RWPE1 (cell line): ENCODE results near the gene SQOR.

ENCODE experiments used
- CTCF ChIA-PET: fragments of 350-600 bp; sonication (Branson Sonifier 250); formaldehyde crosslinking; extraction: SDS; loops from one replicate; lab custom pipeline; 2021; lab: Yijun Ruan, JAX
- POLR2A ChIA-PET: fragments of 400-600 bp; formaldehyde crosslinking; extraction: SDS; loops from one replicate; lab custom pipeline; 2020; ENCODE audit warnings: antibody characterized with exemption; ENCODE audit not compliant: low non-redundant PET; lab: Yijun Ruan, JAX
- DNase-seq: peaks from one replicate; pipeline ENCODE4 v3.0.0; 2012; ENCODE audit warnings: low spot score
- H3K27ac ChIP-seq: fragments of 450-650 bp; 2 replicates; pipeline ENCODE4 v1.5.1; 2017
- CTCF ChIP-seq: fragments of 450-650 bp; conservative IDR thresholded peaks from 2 replicates; pipeline ENCODE4 v1.5.1; 2017; ENCODE audit warnings: low read depth, mild to moderate bottlenecking

Gene SQOR

GRCh38 chr15:45705510-45706473, 71.0 kb downstream of the SQOR start:
- peak; percentile 77 for DNase-seq
- TF ChIP-seq CTCF, result peak; percentile 94
- ChIA-PET POLR2A (interaction anchor here (0.7 kb wide), 1 partner anchor 70 kb away, joined by 6 read pairs; no protein-coding TSS in a partner anchor), CTCF (interaction anchor here (0.6 to 1.1 kb wide), 18 partner anchors 9 to 1669 kb away, joined by 3 to 11 read pairs (median 3); no protein-coding TSS in a partner anchor)
- H3K27ac ChIP-seq, result no peak overlapping the region

- CTCF ChIA-PET, result no interaction called here
- H3K27ac ChIP-seq, result no peak overlapping the region
- no peak for TF ChIP-seq CTCF
- no peak for DNase-seq
- POLR2A ChIA-PET, result interaction anchor here (0.6 kb wide), 1 partner anchor 549 kb away, joined by 3 read pairs; no protein-coding TSS in a partner anchor
Measured at GRCh38 chr15:45710657-45711056, 75.8 kb downstream of the SQOR start.

- no peak overlapping the region for H3K27ac ChIP-seq
- TF ChIP-seq CTCF, result peak; percentile 93
- ChIA-PET CTCF (interaction anchor here (0.7 to 0.9 kb wide), 4 partner anchors 9 to 234 kb away, joined by 3 to 8 read pairs (median 3); no protein-coding TSS in a partner anchor), POLR2A (interaction anchor here (0.5 kb wide), 1 partner anchor 12 kb away, joined by 3 read pairs; no protein-coding TSS in a partner anchor)
- DNase-seq, result peak; percentile 41
Measured at GRCh38 chr15:45714590-45715488, 80.0 kb downstream of the SQOR start.

GRCh38 chr15:45715528-45715927, 80.7 kb downstream of the SQOR start:
- peak; percentile 20; the same call in 1 of the 2 replicates for TF ChIP-seq CTCF
- POLR2A ChIA-PET, result interaction anchor here (0.5 kb wide), 1 partner anchor 11 kb away, joined by 3 read pairs; no protein-coding TSS in a partner anchor
- CTCF ChIA-PET, result interaction anchor here (0.7 to 0.9 kb wide), 3 partner anchors 9 to 233 kb away, joined by 3 to 8 read pairs (median 3); no protein-coding TSS in a partner anchor

GRCh38 chr15:45719490-45719889, 84.7 kb downstream of the SQOR start:
- no peak overlapping the region for H3K27ac ChIP-seq
- CTCF ChIA-PET, result interaction anchor here (0.6 to 0.7 kb wide), 2 partner anchors 540 to 1593 kb away, joined by 8 read pairs; no protein-coding TSS in a partner anchor
- no peak for DNase-seq
- TF ChIP-seq CTCF, result no peak
- POLR2A ChIA-PET, result no interaction called here

More at GRCh38 chr15:45715528-45715927, 80.7 kb downstream of the SQOR start:
- no peak overlapping the region for H3K27ac ChIP-seq
- no peak for DNase-seq
